Non-pigmented ciliary epithelial cell (primary cell): Measurements from ENCODE around the gene CCER1.

Source experiments
- DNase-seq: peaks from one replicate; pipeline ENCODE4 v3.0.0-alpha.2; 2010; ENCODE audit warnings: low read depth

Gene CCER1

DNA sequence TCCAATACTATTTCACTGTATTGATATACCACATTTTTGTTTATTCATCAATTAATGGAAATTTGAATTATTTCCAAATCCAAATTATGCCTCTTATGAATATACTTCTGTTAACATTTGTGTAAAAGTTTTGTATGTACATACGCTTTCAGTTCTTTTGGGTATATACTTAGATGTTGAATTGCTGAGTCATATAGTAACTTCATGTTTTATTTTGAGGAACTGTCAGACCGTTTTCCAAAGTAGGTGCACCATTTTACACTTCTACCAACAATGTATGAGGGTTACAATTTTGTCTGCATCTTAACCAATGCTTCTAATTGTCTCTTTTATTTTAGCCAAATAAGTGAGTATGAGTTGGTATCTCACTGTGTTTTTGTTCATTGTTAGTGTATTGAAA is 10.2 kb upstream of the CCER1 start:
- DNase-seq, result no peak

DNA sequence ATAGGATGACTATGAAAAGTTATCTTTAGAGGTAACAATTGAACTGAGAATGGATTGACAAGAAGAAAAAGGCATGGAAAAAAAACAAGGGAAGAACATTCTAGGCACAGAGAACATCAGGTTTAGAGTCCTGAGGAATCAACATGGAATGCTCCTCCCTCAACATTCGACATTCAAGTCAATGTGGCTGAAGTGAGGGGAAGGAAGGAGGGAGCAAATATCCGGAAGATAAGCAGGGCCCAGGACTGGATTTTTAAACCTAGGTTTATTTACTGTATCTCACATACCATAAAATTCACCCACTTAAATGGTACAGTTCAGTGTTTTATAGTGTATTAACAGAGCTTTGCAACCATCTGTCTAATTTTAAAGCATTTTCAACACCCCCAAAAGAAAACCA is 9.6 kb upstream of the CCER1 start:
- no peak for DNase-seq

DNA sequence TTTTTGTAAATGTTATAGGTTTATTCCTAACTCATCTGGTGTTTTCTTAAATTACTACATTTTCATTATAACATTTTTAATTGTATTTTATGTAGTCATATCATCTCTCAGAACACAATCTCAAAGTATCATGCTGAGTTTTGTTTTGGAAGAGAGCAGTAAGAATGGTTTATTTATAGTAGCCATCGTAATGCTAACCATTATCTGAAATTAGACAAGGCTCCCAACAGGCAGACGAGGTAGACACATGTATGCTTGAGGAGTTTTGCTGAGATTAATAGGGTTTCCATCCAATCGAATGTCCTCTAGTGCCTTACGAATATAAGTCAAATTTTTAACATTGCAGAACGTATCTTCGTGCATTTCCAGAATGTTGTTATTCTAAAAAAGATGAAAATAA is 9.0 kb upstream of the CCER1 start:
- no peak for DNase-seq

DNA sequence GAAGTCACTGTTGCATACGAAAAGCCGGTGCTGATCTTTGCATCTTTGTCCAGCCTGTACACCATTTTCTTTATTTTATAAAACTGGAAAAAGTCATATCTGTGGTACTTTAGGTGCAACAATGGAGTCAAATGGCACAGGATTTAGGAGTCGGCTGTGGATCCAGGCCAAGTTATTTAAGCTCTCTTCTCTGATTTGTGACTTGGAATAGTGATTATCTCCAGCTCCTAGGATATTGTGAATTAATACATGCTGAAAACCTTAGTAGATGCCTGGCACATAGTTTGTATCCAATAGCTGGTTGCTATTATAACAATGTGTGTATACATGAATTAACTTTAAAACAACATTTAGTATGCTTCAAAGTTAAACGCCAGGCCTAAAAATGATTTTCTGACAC is 6.2 kb upstream of the CCER1 start:
- DNase-seq, result no peak

- no peak for DNase-seq
Measured at GRCh38 chr12:90959538-90960139, 4.7 kb upstream of the CCER1 start.

- no peak for DNase-seq
Measured at GRCh38 chr12:90959032-90959431, 4.1 kb upstream of the CCER1 start.

GRCh38 chr12:90958347-90958746 is 3.4 kb upstream of the CCER1 start:
- no peak for DNase-seq

DNA sequence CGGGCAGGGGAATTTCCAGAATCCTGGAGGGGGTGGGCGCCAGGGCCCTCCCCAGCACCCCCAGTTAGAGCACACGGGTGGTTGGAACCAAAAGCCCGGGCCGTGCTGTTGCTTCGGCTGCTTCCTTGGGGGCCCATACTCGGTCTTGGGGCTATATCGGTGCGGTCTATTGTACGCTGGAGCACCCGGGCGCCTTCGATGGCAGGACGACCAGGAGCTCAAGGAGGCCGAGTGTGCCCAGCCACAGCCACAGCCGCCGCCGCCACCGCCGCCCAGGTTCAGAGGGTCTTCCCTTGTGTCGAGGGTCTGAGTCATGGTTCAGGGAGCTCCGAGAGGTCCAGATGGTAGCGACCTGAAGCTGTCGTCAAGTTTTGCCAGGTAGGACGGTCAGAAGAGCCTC is 548 bp downstream of the CCER1 start:
- no peak for DNase-seq

- DNase-seq, result no peak
Measured at GRCh38 chr12:90953956-90954421, 987 bp downstream of the CCER1 start.

- no peak for DNase-seq
Measured at GRCh38 chr12:90951432-90952105, 3.4 kb downstream of the CCER1 start.

DNA sequence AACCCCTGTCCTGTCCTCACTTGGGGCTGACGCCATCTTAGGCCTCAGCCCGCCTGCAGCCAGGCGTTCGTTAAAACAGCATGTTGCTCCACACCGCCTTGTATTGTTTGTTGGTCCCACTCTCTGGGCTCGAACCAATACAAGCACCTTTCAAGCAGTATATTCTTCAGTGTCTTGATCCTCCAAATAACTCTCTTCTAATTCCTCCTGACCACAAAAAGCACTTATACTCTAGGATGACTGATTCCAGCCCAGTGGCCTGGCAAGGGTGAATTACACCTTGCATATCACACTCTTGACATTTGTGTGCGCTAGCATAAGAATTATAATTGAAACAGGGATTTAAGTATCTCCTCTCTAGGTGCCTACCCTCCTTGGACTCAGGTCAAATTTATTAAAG is 7.1 kb downstream of the CCER1 start:
- DNase-seq, result no peak

DNA sequence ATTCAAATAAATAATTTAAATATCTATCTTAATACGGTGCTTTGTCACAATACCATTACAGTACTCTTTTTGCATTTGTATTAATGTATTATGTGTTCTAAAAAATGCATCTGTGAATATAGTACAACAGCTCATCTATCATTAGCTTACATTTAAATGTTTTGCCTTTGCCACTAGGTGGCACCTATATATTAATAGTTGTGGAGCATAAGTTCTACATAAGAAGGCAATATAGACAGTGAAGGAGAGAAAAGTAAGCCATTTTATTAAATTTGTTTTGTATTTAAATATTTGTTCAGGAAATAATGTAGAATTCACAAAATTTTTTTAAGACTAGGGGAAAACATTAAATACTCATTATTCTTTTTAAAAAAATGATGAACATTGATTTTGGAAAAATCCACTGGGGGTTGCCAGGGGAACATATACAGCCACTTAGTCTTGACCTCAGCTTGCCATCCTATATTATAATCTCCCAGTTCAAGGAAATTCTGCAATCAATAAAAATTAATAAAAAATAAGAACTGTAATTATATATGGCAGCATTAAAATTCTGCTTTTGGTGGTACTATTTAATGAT is 9.8 kb downstream of the CCER1 start:
- DNase-seq, result no peak

DNA sequence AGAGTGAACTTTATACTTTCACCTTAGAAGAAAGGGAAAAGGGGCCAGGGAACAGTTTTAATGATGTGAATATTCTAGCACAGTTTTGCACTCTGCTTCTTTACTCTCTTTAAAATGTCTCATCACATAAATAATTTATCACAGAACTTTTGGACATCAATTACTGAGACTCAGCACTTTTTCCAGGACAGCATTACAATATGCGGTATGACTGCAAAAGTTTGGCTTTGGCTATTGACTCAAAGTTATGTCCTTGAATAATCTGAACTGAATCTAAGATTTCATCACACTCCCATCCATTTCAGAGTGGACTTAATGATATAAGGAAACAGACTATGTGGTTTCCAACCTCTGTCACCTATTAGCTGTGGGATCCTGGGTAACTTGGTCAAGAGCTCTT is 11.7 kb downstream of the CCER1 start:
- DNase-seq, result no peak

DNA sequence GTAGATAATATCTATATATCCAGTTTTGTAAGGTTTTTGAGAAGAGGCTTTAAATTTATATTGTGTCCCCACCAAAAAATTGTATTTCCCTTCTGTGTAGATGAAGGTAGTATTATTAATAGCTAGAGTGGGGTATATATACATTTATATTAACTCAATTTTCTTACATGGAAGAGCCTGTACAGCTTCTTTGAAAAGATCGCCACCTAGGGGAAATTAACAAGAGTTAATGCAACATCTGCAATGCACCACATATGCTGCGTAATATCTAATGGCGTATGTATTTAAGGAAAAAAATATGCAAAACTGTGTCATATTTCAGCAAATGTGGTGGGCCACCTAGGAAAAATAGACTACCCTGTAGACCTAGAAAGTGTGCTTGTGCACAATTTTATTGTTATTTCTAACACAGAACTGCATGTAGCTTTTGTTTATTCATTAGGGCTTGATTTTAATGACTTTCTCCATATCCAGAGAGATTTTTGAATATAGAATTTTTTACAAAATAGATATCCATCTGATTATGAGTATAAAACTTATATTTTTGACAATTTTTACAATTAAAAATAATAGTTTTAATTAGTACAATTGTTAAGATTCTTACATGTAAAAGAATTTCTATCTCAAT is 14.0 kb downstream of the CCER1 start:
- peak; percentile 37 for DNase-seq

DNA sequence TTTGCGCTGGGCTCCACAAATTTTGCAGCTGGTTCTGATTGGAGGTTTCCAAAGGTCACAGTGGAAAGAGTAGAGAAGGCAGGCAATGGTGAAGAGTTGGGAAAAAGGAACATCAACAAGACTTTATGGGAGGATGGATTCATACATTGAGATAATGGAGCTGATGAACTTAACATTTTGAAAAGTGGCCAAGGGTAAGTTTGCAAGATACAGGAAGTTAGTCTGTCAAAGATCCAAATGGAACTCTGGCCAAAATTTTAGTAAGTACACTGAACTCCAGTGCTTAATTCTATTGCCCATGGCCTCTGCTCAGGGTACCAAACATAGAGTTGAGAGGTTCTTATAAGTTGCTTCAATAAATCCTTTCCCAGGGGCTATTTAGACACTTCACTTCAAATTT is 15.6 kb downstream of the CCER1 start:
- DNase-seq, result no peak

DNA sequence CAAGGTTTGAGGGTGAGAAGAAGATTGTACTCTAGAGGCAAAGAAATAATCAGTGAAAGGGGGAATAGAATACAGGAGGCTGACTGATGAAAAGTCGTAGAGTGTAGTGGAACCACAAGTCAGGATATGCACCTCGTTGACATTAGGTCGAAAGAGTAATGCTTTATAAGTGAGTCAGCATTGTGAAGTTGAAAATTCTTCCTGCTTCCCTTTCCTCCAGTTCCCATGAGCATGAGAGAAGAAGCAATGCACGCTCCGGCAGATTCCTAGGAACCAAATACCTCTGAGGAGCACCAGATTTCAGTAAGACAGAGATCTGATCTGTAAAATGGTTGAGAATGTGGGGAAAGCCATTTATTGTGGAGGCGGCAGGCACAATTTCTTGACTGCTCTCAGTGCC is 16.5 kb downstream of the CCER1 start:
- DNase-seq, result peak; percentile 49

DNA sequence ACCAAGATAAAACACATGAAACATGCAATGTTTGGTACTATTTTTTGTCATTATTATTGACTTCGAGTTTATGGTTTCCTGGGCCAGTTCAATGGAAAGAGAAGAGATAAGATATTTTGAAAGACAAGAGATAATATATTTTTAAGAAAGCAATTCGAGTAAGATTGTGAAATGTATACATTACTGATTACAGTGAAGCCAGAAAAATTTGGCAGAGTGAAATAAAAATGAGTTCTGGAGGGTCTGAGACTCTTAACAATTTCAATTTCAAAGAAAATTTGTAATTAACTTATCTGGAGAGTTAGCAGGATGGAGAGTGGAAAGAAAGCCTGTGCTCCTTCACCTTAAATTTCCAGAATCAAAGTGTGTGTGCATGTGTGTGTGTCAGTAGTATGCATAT is 17.3 kb downstream of the CCER1 start:
- DNase-seq, result no peak

DNA sequence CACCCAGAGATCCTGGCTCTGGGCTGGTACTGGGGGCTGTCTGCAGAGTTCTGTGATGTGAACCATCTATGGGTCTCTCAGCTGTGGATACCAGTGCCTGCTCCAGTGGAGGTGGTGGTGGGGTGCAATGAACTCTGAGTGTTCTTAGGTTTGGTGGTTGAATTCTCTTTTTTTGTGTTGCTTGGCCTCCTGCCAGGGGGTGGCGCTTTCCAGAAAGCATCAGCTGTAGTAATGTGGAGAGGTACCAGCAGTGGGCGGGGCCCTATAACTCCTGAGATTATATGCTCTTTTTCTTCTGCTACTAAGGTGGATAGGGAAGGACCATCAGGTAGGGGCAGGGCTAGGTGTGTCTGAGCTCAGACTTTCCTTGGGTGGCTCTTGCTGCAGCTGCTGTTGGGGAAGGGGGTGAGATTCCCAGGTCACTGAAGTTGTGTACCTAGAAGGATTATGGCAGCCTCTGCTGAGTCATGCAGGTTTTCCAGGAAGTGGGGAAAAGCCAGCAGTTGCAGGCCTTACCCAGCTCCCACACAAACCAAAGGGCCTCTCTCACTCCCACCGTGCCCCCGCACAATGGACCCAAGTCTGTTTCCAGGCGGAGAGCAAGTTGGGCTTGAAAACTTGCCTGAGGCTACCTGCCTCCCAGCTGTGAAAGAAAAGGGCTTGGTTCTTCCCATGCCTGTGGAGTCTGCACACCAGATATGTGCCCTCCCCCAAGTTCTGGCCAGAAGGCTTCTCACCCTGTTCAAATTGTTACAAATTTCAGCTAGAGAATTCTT is 18.6 kb downstream of the CCER1 start:
- DNase-seq, result no peak

- no peak for DNase-seq
Measured at GRCh38 chr12:90925562-90925961, 29.4 kb downstream of the CCER1 start.

DNA sequence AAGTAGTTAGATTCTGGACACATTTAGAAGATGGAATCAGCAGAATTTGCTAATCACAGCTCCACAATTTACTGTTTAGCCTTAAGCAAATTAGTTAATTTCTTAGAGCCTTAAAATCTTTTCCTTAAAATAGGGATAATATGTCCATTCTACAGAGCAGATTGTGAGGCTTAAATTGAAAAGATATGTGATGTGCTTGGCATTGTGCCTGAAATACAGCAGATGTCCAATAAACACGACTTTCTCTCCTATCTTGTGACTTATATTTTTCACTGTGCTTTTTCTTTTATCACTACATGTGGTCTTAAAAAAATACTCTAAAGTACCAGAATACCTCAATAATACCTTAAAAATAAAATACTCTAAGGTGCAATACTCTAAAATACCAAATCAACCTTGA is 30.6 kb downstream of the CCER1 start:
- no peak for DNase-seq

DNA sequence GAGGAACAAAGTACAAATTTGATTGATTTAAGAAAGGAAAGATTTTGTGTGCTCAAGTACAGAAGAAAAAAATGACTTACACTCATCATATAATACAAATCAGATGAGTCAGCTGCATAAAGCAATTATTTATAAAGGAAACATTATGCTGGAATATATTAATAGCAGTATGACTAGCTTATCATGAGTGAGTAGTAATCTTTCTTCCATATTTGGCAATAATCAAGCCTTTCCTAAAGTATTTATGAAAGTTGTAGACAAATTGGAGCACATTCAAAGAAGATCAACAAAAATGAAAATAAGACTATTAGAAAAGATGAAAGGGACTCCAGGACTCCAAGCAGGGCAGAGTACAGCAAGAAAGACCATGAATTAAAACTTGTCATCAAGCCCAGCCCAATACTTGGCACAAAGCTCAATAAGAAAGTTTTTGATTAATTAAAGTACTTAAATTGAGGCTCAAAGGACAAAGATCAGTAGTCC is 32.8 kb downstream of the CCER1 start:
- no peak for DNase-seq

DNA sequence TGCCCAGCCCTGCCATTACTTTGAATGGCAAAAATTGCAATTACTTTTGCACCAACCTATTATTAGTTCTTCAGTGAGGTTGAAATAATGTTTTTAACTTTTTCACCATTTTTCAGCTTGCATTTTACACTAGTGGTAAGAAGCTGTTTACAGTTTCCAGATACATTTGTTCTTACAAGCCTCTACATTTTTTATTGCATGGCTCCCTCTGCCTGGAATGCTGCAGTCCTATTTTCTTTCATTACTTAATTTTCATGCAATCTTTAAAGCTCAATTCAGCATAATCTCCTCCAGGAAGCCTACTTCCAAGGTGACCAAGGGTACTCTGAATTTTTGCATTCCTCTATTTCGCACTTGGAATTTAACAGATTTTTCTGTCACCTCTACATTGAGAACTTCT is 33.4 kb downstream of the CCER1 start:
- DNase-seq, result no peak
